Keratinocyte (primary cell): ENCODE data around the gene GJA3.

Experiments
- EZH2 ChIP-seq: IDR thresholded peaks from one replicate; pipeline ENCODE4 v1.6.1; 2012; ENCODE audit warnings: inconsistent platforms, mild to moderate bottlenecking, low read length, moderate library complexity
- TF ChIP-seq, protein P1 (sequence below), 3 experiments: IDR thresholded peaks in 1 of 3; conservative IDR thresholded peaks in 1 of 3; optimal IDR thresholded peaks in 1 of 3; 2 replicates in 2 of 3; 3 replicates in 1 of 3; pipeline versions ENCODE3 to v1.5.1; 2011; ENCODE audit warnings: low read length in 3 of 3, mild to moderate bottlenecking in 3 of 3, moderate library complexity in 2 of 3, control low read depth in 1 of 3, inconsistent platforms in 1 of 3; ENCODE audit not compliant: insufficient read depth in 2 of 3; ENCODE audit errors: extremely low read depth in 1 of 3

DNA sequence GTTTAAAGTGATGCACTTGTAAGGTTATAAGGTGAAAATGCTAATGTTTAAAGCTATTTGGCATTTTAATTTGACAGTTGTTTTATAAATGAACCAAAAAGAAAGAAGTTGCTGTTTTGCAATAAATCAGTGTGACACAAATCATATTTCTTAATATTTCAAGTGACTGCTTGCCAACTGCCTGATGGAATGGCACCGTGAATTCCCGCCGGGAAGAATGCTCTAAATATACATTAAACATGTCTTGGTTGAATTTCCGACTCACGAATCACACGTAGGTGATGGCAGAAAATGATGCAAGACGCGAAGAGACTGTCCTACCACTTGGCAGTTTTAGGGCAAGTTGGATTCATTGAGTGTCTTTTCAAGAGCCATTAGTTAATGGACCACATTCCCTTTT, 34.9 kb upstream of the GJA3 start:
- TF ChIP-seq, protein P1, sequence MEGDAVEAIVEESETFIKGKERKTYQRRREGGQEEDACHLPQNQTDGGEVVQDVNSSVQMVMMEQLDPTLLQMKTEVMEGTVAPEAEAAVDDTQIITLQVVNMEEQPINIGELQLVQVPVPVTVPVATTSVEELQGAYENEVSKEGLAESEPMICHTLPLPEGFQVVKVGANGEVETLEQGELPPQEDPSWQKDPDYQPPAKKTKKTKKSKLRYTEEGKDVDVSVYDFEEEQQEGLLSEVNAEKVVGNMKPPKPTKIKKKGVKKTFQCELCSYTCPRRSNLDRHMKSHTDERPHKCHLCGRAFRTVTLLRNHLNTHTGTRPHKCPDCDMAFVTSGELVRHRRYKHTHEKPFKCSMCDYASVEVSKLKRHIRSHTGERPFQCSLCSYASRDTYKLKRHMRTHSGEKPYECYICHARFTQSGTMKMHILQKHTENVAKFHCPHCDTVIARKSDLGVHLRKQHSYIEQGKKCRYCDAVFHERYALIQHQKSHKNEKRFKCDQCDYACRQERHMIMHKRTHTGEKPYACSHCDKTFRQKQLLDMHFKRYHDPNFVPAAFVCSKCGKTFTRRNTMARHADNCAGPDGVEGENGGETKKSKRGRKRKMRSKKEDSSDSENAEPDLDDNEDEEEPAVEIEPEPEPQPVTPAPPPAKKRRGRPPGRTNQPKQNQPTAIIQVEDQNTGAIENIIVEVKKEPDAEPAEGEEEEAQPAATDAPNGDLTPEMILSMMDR (optimal IDR thresholded peaks at IDR 0.05 in 1 of 3, IDR thresholded peaks at IDR 0.05 in 1 of 3, conservative IDR thresholded peaks at IDR 0.05 in 1 of 3; ENCODE audit: extremely low read depth in 1 of 3, insufficient read depth in 2 of 3, low read length in 3 of 3), result no peak
- TF ChIP-seq EZH2, result no peak
